Muscle of leg (tissue), 11 donors: ENCODE measurements around the gene TEX35. TPM values are rescaled to one million over a fixed set of nuclear protein-coding genes. Genes with fewer than 3 reads are reported as not detected.

Experiments used
- DNase-seq: peaks from one replicate; pipeline ENCODE4 v3.0.0; 2013
- H3K27ac ChIP-seq: one replicate; pipeline ENCODE4 v1.5.1; 2013; ENCODE audit warnings: mild to moderate bottlenecking, low read length, control low read depth
- H3K27me3 ChIP-seq: one replicate; pipeline ENCODE4 v1.6.1; 2013; ENCODE audit warnings: low read length; ENCODE audit not compliant: control insufficient read depth, insufficient read depth
- H3K36me3 ChIP-seq: one replicate; pipeline ENCODE4 v1.6.1; 2013; ENCODE audit warnings: low read length; ENCODE audit not compliant: control insufficient read depth, insufficient read depth
- H3K4me1 ChIP-seq: one replicate; pipeline ENCODE4 v1.6.1; 2013; ENCODE audit warnings: low read length; ENCODE audit not compliant: control insufficient read depth, insufficient read depth
- H3K4me3 ChIP-seq: one replicate; pipeline ENCODE4 v1.5.1; 2013; ENCODE audit warnings: low read length, control low read depth
- H3K9me3 ChIP-seq: replicated peaks from 2 replicates; pipeline ENCODE4 v1.6.1; 2013; ENCODE audit warnings: low read depth, low read length; ENCODE audit not compliant: control insufficient read depth
- WGBS: methylation state at CpG from one replicate; pipeline ENCODE4 v1.1.5; 2013; ENCODE audit warnings: missing lambda C conversion rate; ENCODE audit not compliant: insufficient coverage; 5-methylcytosine and 5-hydroxymethylcytosine counted together
- polyA plus RNA-seq, 8 donors: library from polyadenylated mRNA; unstranded; fragments of 120-200 nt; gene quantifications; one replicate each; pipeline versions ENCODE4 v1.2.1 to v1.2.3, GENCODE V29; 2013; ENCODE audit warnings: inconsistent platforms in 1 of 8, low replicate concordance in 1 of 8; ENCODE audit not compliant: insufficient read length in 8 of 8, insufficient read depth in 1 of 8
- total RNA-seq: library from RNA; stranded (reverse); fragments of 120-200 nt; gene quantifications from one replicate; pipeline ENCODE4 v1.2.4, GENCODE V29; 2013

The TEX35 gene
- total and polyA plus RNA-seq, 9 donors: 0.13 to 0.18 TPM; not detected in 7

DNA sequence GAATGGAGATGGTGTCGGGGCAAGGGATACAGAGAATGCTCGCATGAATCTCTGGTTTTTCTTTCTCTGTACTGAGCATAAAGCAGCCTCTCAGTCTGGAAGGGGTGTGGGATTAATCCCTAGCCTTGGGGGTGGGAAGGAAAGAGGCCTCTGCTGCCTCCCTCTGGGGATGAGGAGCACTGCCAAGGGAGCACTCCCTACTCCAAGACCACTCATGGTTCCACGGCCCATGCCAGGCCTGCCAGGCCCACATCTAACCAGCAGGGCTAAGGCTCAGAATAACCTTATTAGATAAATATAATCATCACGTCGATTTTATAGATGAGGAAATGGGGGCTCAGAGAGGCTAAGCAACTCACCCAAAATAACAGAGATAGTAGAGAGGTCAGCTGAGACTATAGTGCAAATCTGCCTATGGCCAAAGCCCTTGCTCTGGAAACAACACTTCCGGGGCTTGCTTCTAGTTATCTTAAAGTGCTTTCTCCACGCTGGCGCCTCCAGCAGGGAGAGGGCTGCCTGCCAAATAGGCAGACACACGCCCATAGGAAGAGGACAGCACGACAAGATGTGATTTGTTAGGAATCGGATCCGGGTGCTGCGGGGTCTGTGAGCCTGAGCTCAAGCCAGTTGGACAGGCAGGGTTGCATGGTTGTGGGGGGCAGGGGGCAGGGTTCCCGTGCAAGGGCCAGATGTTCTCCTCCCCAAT lies 522 bp downstream of the TEX35 start:
- peak; percentile 44 for DNase-seq
- 32% methylated on average over 11 of the region's 14 CpGs for WGBS
- H3K27me3 ChIP-seq: no peaks in the 10 kb centered on the region
- H3K27ac ChIP-seq: no peak overlapping the region
- H3K36me3 ChIP-seq: no peaks in the 10 kb centered on the region
- no peaks in the 10 kb centered on the region for H3K9me3 ChIP-seq
- H3K4me1 ChIP-seq: peaks cover 11% of the 10 kb centered on the region
- no peak overlapping the region for H3K4me3 ChIP-seq

DNA sequence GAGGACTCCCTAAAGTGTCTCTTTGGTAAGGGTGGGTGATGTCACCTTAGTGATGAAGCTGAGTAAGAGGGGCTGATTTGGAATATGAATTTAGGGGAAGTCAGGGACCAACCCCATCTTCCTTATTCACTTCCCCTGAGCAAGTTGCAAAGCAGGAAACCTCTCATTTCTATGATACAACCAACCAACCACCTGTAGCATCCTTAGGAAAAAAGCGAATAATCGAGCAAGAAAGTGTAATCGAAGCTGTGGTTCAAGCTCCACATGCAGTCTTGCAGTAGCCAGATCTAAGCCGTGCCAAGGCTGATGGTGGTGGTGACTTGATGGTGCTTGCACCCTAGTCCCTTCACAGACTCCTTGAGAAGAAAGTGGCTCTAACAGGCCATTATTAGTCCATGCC lies 3.2 kb downstream of the TEX35 start:
- H3K36me3 ChIP-seq: no peaks in the 10 kb centered on the region
- DNase-seq: no peak
- no peak overlapping the region for H3K4me3 ChIP-seq
- peaks cover 11% of the 10 kb centered on the region for H3K4me1 ChIP-seq
- no peak overlapping the region for H3K27ac ChIP-seq
- H3K27me3 ChIP-seq: no peaks in the 10 kb centered on the region
- H3K9me3 ChIP-seq: no peaks in the 10 kb centered on the region
- 100% methylated on average over 1 of the region's 4 CpGs for WGBS

DNA sequence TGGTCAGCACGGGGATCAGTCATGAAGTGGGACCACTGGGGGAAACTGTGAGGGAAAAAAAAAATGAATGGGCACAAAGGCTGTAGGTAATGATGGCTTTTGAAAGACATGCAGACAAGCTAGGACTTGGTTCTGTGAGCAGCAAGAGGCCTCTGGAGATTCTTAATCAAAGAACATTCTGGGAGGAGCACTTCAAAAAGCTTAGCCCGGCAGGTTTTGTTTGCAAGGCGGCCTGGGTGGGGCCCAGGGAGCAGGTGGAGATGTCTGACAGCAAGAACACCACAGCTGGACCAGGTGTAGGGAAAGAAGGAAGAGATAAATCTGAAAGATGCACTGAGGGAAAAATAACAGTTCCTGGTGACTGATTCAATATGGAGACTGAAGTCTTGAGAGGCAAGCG lies 6.0 kb downstream of the TEX35 start:
- H3K27me3 ChIP-seq: no peaks in the 10 kb centered on the region
- H3K4me3 ChIP-seq: no peak overlapping the region
- no peak overlapping the region for H3K27ac ChIP-seq
- H3K36me3 ChIP-seq: no peaks in the 10 kb centered on the region
- 87% methylated on average over 4 of the region's 4 CpGs for WGBS
- no peak for DNase-seq
- no peaks in the 10 kb centered on the region for H3K9me3 ChIP-seq
- peaks cover 2% of the 10 kb centered on the region for H3K4me1 ChIP-seq

DNA sequence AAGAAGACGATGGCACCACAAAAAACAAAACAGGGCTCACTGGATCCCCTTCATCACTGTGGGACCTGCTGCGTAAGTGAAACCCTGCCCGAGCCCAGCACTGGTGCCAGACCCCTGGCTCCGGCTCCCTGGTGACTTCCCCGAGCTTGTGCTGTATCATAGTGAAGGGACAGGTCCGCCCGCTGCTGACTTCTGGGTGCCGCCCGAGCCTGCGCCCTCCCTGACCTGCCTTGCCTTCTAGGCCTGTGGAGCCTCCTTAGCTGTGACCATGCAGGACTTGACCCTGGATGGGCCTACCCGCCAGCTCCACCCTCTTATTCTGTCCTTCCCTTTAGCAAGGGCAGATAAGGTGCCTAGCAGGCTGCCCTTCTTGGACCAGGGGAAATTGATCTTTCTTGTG lies 7.9 kb downstream of the TEX35 start:
- Histone ChIP-seq H3K4me1 (no peaks in the 10 kb centered on the region), H3K36me3 (no peaks in the 10 kb centered on the region), H3K27me3 (no peaks in the 10 kb centered on the region), H3K27ac (no peak overlapping the region), H3K4me3 (no peak overlapping the region), H3K9me3 (no peaks in the 10 kb centered on the region)
- WGBS: 94% methylated on average over 11 of the region's 11 CpGs
- no peak for DNase-seq

DNA sequence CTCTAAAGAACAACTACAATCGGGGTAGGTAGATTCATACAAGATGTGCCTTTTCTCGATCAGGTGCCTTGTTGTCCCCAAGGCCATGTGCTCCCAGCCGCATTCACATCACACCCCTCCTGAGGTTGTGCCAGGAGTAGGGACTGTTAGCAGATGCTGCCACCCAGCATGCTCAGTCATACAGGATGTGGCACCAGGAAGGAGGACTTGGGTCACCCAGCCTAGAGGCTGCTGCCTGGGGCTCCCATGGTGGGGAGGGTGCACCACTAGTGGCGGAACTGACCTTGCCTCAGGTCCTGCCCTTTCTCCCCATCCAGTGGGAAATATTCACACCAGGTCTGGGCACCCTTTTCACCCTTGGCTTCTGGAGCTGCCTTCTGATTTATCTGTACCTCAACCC lies 8.3 kb downstream of the TEX35 start:
- H3K27me3 ChIP-seq: no peaks in the 10 kb centered on the region
- no peaks in the 10 kb centered on the region for H3K36me3 ChIP-seq
- DNase-seq: no peak
- WGBS: 100% methylated on average over 1 of the region's 4 CpGs
- H3K9me3 ChIP-seq: no peaks in the 10 kb centered on the region
- no peaks in the 10 kb centered on the region for H3K4me1 ChIP-seq
- no peak overlapping the region for H3K27ac ChIP-seq
- no peak overlapping the region for H3K4me3 ChIP-seq

DNA sequence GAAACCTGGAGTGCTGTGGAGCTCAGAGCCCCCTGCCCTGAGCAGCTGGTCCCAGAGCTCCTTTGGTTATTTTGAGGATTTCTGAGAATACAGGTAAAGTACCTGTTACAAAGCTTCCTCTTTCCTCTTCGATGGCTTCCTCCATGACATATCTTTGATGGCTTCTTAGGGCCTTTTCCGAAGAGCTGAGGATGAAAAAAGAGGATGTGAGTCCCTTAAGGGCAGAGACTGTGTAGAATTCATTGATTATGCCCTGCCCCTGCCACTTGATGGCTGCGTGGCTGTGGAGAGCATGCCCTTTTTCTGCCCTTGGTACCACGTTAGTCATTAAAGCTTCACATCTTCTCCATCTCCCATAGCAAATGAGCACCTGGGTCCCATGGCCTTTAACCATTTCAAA lies 14.2 kb downstream of the TEX35 start:
- no peak for DNase-seq
- no peak overlapping the region for H3K4me3 ChIP-seq
- H3K27ac ChIP-seq: no peak overlapping the region
- H3K9me3 ChIP-seq: no peaks in the 10 kb centered on the region
- 79% methylated on average over 2 of the region's 4 CpGs for WGBS
- H3K36me3 ChIP-seq: no peaks in the 10 kb centered on the region
- H3K4me1 ChIP-seq: peaks cover 5% of the 10 kb centered on the region
- no peaks in the 10 kb centered on the region for H3K27me3 ChIP-seq

DNA sequence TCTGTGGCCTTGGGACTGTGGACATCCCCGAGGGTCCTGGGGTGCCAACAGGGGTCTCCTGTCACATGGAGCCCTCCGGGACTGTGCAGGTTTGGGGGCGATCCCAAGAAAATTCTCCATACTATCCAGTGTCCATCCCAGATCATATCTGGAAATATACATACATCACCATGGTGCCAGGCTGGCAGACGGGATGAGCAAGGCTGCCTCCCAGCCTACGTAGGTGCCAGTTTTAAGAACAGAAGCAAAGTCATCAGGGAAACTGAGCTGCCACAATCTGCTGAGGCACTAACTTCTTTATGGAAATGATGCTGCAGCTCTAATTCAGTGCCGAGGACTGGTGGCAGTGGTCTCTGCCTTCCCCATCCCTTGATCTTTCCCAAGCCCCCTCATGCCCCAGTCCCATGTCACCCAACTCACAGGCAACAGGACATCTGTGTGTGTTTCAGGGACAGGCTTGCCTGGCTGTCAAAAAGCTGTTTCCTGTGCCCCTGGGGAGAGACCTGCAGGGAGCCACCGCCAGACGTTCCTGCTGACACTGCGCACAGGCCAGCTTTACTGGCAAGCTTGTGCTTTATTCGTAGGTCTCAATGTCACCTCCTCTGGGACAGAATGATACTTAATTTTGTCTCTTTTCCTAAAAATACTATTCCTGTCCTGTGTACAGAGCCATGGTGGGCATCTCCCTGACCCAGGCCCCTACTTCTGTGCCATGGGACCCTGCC lies 15.5 kb downstream of the TEX35 start:
- Histone ChIP-seq H3K27ac (no peak overlapping the region), H3K27me3 (no peaks in the 10 kb centered on the region)
- WGBS: 77% methylated on average over 10 of the region's 10 CpGs

DNA sequence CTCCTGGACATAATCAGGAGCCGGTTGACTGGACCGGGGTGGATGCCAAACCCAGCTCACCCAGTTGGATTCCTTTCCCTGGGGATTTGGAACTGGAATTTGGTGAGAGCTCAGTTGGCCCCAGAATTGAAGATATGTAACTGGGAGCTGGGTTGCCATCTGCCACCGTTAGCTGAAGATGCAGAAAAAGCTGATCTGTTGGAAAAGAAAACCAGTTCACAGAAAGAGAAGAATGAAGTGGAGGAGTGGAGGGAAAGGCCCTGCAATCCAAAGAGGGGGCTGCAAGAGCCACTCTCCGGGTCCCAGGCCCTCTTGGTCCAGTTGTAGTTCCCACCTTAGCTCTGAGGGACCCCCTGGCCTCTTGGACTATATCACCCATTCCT lies 16.0 kb downstream of the TEX35 start:
- DNase-seq: no peak
- Histone ChIP-seq H3K36me3 (no peaks in the 10 kb centered on the region), H3K4me1 (peaks cover 9% of the 10 kb centered on the region), H3K4me3 (no peak overlapping the region), H3K27ac (no peak overlapping the region), H3K9me3 (no peaks in the 10 kb centered on the region), H3K27me3 (no peaks in the 10 kb centered on the region)
- WGBS: 76% methylated on average over 4 of the region's 4 CpGs

More for the DNA sequence above, 15.5 kb downstream of the TEX35 start:
- no peak for DNase-seq
- no peak overlapping the region for H3K4me3 ChIP-seq
- peaks cover 9% of the 10 kb centered on the region for H3K4me1 ChIP-seq
- no peaks in the 10 kb centered on the region for H3K36me3 ChIP-seq
- no peaks in the 10 kb centered on the region for H3K9me3 ChIP-seq

DNA sequence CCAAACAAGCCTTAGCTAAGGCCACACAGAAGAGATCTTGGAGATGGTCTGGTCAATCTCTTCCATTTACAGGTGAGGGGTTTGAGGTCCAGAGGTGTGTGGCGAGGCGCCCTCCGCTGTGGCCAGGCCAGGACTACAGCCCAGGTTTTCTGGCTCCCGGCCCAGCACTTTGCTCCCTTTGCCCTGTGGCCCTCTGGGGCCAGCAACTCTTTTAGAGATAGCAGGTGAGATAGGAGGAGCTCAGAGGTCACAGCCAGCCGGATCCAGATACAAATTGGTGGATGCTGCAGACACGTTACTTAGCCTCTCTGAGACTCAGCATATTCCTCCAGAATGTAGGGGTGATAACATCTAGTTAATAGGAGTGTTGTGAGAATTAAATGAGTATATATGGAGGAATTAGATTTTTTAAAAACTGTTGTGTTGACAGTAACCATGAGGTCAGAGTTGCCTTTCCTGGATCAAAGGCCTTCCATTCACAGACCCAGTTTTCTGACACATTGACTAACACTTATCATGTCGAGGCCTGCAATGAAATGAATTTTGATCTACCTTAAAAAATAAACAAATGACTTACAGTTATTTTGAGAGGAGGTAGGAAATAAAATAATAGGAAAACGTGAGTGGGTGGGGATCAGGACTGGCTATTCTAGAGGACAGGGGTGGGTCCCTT lies 16.6 kb downstream of the TEX35 start:
- Histone ChIP-seq H3K9me3 (no peaks in the 10 kb centered on the region), H3K27me3 (no peaks in the 10 kb centered on the region), H3K4me3 (no peak overlapping the region), H3K36me3 (no peaks in the 10 kb centered on the region), H3K4me1 (peaks cover 9% of the 10 kb centered on the region), H3K27ac (no peak overlapping the region)
- WGBS: 80% methylated on average over 3 of the region's 8 CpGs
- no peak for DNase-seq

DNA sequence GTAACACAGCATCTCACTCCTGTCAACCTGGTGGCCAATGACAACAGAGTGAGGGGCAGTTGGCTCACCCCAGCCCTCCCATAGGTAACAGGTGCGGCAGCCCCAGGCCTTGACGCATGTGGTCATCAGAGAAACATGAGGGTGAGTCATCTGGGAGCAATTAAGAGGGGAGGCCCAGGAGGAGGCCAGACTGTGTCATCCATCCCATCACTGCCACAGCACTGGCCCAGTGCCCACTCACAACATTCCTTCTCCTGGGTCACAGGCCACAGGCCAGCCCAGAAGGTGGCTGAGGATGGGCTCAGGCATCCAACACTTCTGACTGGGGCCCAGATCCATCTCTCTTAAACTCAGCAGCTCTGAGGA lies 17.1 kb downstream of the TEX35 start:
- peaks cover 9% of the 10 kb centered on the region for H3K4me1 ChIP-seq
- no peaks in the 10 kb centered on the region for H3K9me3 ChIP-seq
- WGBS: 83% methylated on average over 2 of the region's 2 CpGs
- no peak overlapping the region for H3K4me3 ChIP-seq
- no peak overlapping the region for H3K27ac ChIP-seq
- no peaks in the 10 kb centered on the region for H3K27me3 ChIP-seq
- DNase-seq: peak; percentile 49
- H3K36me3 ChIP-seq: no peaks in the 10 kb centered on the region
